H9 (cell line): ENCODE data around the gene PRAME. TPM values are rescaled to one million over a fixed set of nuclear protein-coding genes. Genes with fewer than 3 reads are reported as not detected.

Experiments used
- DNase-seq: peaks from one replicate; pipeline ENCODE4 v3.0.0-alpha.2; 2017
- H2AFZ ChIP-seq: one replicate; pipeline ENCODE4 v1.6.1; 2013; ENCODE audit warnings: mild to moderate bottlenecking, low read length, control low read depth, moderate library complexity
- H2AK5ac ChIP-seq: 2 replicates; pipeline ENCODE4 v1.6.1; 2013; ENCODE audit warnings: low read length, control low read depth, mixed read lengths; ENCODE audit not compliant: insufficient read length
- H2BK120ac ChIP-seq: one replicate; pipeline ENCODE4 v1.6.1; 2013; ENCODE audit warnings: low read depth, mild to moderate bottlenecking, low read length, control low read depth, inconsistent platforms; ENCODE audit not compliant: poor library complexity, severe bottlenecking
- H2BK12ac ChIP-seq: 2 replicates; pipeline ENCODE4 v1.6.1; 2013; ENCODE audit warnings: low read length, control low read depth, mixed read lengths, low read depth; ENCODE audit not compliant: insufficient read length
- H2BK15ac ChIP-seq: 2 replicates; pipeline ENCODE4 v1.6.1; 2013; ENCODE audit warnings: low read depth, low read length, control low read depth
- H2BK20ac ChIP-seq: one replicate; pipeline ENCODE4 v1.6.1; 2013; ENCODE audit warnings: low read depth, mild to moderate bottlenecking, low read length, control low read depth, inconsistent platforms; ENCODE audit not compliant: poor library complexity, severe bottlenecking
- H2BK5ac ChIP-seq: 2 replicates; pipeline ENCODE4 v1.6.1; 2013; ENCODE audit warnings: low read length, control low read depth, mixed read lengths; ENCODE audit not compliant: insufficient read length
- H3K14ac ChIP-seq: 2 replicates; pipeline ENCODE4 v1.6.1; 2013; ENCODE audit warnings: low read length, control low read depth; ENCODE audit not compliant: insufficient read depth
- H3K18ac ChIP-seq: 2 replicates; pipeline ENCODE4 v1.6.1; 2013; ENCODE audit warnings: low read depth, mild to moderate bottlenecking, mixed read lengths, low read length, control low read depth; ENCODE audit not compliant: insufficient read length
- H3K23ac ChIP-seq: 2 replicates; pipeline ENCODE4 v1.6.1; 2013; ENCODE audit warnings: low read length, control low read depth, mixed read lengths, low read depth; ENCODE audit not compliant: insufficient read length
- H3K23me2 ChIP-seq: 2 replicates; pipeline ENCODE4 v1.6.1; 2013; ENCODE audit warnings: low read depth, mild to moderate bottlenecking, mixed read lengths, low read length, control low read depth; ENCODE audit not compliant: insufficient read length, poor library complexity, severe bottlenecking
- H3K27ac ChIP-seq: 2 replicates; pipeline ENCODE4 v1.5.1; 2013; ENCODE audit warnings: low read length, control low read depth, mixed read lengths, low read depth; ENCODE audit not compliant: insufficient read length
- H3K27me3 ChIP-seq: 2 replicates; pipeline ENCODE4 v1.6.1; 2013; ENCODE audit warnings: low read length, control low read depth, inconsistent platforms; ENCODE audit not compliant: insufficient read depth
- H3K4ac ChIP-seq: 2 replicates; pipeline ENCODE4 v1.6.1; 2013; ENCODE audit warnings: low read depth, mild to moderate bottlenecking, control low read depth, inconsistent platforms, low read length, moderate library complexity
- H3K4me1 ChIP-seq: 2 replicates; pipeline ENCODE4 v1.6.1; 2013; ENCODE audit warnings: low read length, control low read depth, inconsistent platforms; ENCODE audit not compliant: insufficient read depth
- H3K4me2 ChIP-seq: 2 replicates; pipeline ENCODE4 v1.6.1; 2013; ENCODE audit warnings: low read length, control low read depth, mixed read lengths; ENCODE audit not compliant: insufficient read length, insufficient read depth
- H3K56ac ChIP-seq: 2 replicates; pipeline ENCODE4 v1.6.1; 2013; ENCODE audit warnings: low read depth, mild to moderate bottlenecking, mixed read lengths, low read length, control low read depth; ENCODE audit not compliant: insufficient read length
- H3K79me1 ChIP-seq: 2 replicates; pipeline ENCODE4 v1.6.1; 2013; ENCODE audit warnings: low read depth, mild to moderate bottlenecking, moderate library complexity, low read length, control low read depth, inconsistent platforms; ENCODE audit not compliant: insufficient read depth, poor library complexity, severe bottlenecking
- H3K79me2 ChIP-seq: 2 replicates; pipeline ENCODE4 v1.6.1; 2013; ENCODE audit warnings: low read length, control low read depth, inconsistent platforms; ENCODE audit not compliant: insufficient read depth
- H3K9ac ChIP-seq: 2 replicates; pipeline ENCODE4 v1.6.1; 2013; ENCODE audit warnings: low read length, control low read depth, mixed read lengths; ENCODE audit not compliant: insufficient read length; ENCODE audit errors: extremely low read depth
- H3K9me3 ChIP-seq: one replicate; pipeline ENCODE4 v1.6.1; 2013; ENCODE audit warnings: low read depth, low read length, inconsistent platforms; ENCODE audit not compliant: control insufficient read depth
- H3T11ph ChIP-seq: one replicate; pipeline ENCODE4 v1.6.1; 2013; ENCODE audit warnings: mild to moderate bottlenecking, low read length, control low read depth, inconsistent platforms
- H4K20me1 ChIP-seq: one replicate; pipeline ENCODE4 v1.6.1; 2013; ENCODE audit not compliant: control insufficient read depth, insufficient read length, insufficient read depth
- H4K5ac ChIP-seq: 2 replicates; pipeline ENCODE4 v1.6.1; 2013; ENCODE audit warnings: low read depth, mild to moderate bottlenecking, mixed read lengths, low read length, control low read depth; ENCODE audit not compliant: insufficient read length
- H4K8ac ChIP-seq: replicated peaks from 2 replicates; pipeline ENCODE4 v1.6.1; 2013; ENCODE audit warnings: low read length, control low read depth, mixed read lengths, low read depth; ENCODE audit not compliant: insufficient read length
- H4K91ac ChIP-seq: 2 replicates; pipeline ENCODE4 v1.6.1; 2013; ENCODE audit warnings: low read depth, mild to moderate bottlenecking, moderate library complexity, mixed read lengths, low read length, control low read depth; ENCODE audit not compliant: insufficient read length
- H3K27ac Mint-ChIP-seq, 3 experiments: 2 replicates in 2 of 3; 3 replicates in 1 of 3; pipeline ENCODE4 v1.8.0; 2020 to 2021; ENCODE audit warnings: mixed read lengths in 3 of 3, mild to moderate bottlenecking in 1 of 3, moderate library complexity in 1 of 3
- H3K27me3 Mint-ChIP-seq: 2 replicates; pipeline ENCODE4 v1.8.0; 2021; ENCODE audit warnings: low read depth, mild to moderate bottlenecking, moderate library complexity, mixed read lengths
- H3K36me3 Mint-ChIP-seq, 3 experiments: 2 replicates in 2 of 3; 3 replicates in 1 of 3; pipeline ENCODE4 v1.8.0; 2020 to 2021; ENCODE audit warnings: low read depth in 3 of 3, mixed read lengths in 3 of 3; ENCODE audit not compliant: insufficient read depth in 1 of 3
- H3K4me1 Mint-ChIP-seq, 2 experiments: 2 replicates each; pipeline ENCODE4 v1.8.0; 2020; ENCODE audit warnings: mixed read lengths in 2 of 2
- H3K4me3 Mint-ChIP-seq, 2 experiments: 2 replicates in 1 of 2; 3 replicates in 1 of 2; pipeline ENCODE4 v1.8.0; 2020 to 2021; ENCODE audit warnings: mild to moderate bottlenecking in 2 of 2, mixed read lengths in 2 of 2, moderate library complexity in 1 of 2
- H3K9me3 Mint-ChIP-seq, 2 experiments: 2 replicates in 1 of 2; 3 replicates in 1 of 2; pipeline ENCODE4 v1.8.0; 2020; ENCODE audit warnings: mild to moderate bottlenecking in 2 of 2, mixed read lengths in 2 of 2, moderate library complexity in 1 of 2
- WGBS: extraction: QIAGEN DNeasy Blood & Tissue Kit; methylation state at CpG from one replicate; pipeline ENCODE4 v1.1.7; 2013; ENCODE audit warnings: missing lambda C conversion rate, low lambda C conversion rate, mixed read lengths; ENCODE audit not compliant: insufficient read length; ENCODE audit errors: extremely low coverage; 5-methylcytosine and 5-hydroxymethylcytosine counted together
- total RNA-seq: library from RNA; stranded (reverse); gene quantifications from 2 replicates; pipeline ENCODE4 v1.2.1, GENCODE V29; 2021
- TF ChIP-seq, protein P1 (sequence below): fragments of 200-600 bp; sonication (generic); conservative IDR thresholded peaks from 3 replicates; pipeline ENCODE4 v1.8.0; 2021; ENCODE audit warnings: antibody characterized with exemption, mild to moderate bottlenecking

The PRAME gene
- total RNA-seq, 1 experiment from 2014 or later = 0.31 TPM

GRCh38 chr22:22591348-22592299, 32.6 kb upstream of the PRAME start:
- Histone ChIP-seq H3K27me3 (peaks cover 30% of the 10 kb centered on the region; the same call in 1 of the 2 replicates), H3K18ac (no peak overlapping the region), H2BK12ac (no peak overlapping the region), H3K9ac (no peak overlapping the region), H3K56ac (no peak overlapping the region), H3K79me2 (no peaks in the 10 kb centered on the region), H2BK20ac (no peak overlapping the region), H4K91ac (no peak overlapping the region), H2BK5ac (no peak overlapping the region), H3K27ac (no peak overlapping the region), H2BK15ac (no peak overlapping the region), H3K23ac (no peak overlapping the region), H3K4me2 (no peak overlapping the region), H3K4me1 (no peaks in the 10 kb centered on the region), H3K4ac (no peak overlapping the region), H3T11ph (no peak overlapping the region), H3K9me3 (no peaks in the 10 kb centered on the region), H3K14ac (no peak overlapping the region), H2AFZ (no peak overlapping the region), H2AK5ac (no peak overlapping the region), H3K79me1 (no peaks in the 10 kb centered on the region), H2BK120ac (no peak overlapping the region), H4K8ac (no peak overlapping the region), H3K23me2 (no peaks in the 10 kb centered on the region), H4K20me1 (no peaks in the 10 kb centered on the region), H4K5ac (no peak overlapping the region)
- Mint-ChIP-seq H3K4me3 (no peak overlapping the region), H3K27ac (no peak overlapping the region), H3K36me3 (no peaks in the 10 kb centered on the region), H3K9me3 (no peaks in the 10 kb centered on the region; a peak in 1 of 5 replicates), H3K4me1 (no peaks in the 10 kb centered on the region), H3K27me3 (peaks cover 100% of the 10 kb centered on the region)
- TF ChIP-seq, protein P1, sequence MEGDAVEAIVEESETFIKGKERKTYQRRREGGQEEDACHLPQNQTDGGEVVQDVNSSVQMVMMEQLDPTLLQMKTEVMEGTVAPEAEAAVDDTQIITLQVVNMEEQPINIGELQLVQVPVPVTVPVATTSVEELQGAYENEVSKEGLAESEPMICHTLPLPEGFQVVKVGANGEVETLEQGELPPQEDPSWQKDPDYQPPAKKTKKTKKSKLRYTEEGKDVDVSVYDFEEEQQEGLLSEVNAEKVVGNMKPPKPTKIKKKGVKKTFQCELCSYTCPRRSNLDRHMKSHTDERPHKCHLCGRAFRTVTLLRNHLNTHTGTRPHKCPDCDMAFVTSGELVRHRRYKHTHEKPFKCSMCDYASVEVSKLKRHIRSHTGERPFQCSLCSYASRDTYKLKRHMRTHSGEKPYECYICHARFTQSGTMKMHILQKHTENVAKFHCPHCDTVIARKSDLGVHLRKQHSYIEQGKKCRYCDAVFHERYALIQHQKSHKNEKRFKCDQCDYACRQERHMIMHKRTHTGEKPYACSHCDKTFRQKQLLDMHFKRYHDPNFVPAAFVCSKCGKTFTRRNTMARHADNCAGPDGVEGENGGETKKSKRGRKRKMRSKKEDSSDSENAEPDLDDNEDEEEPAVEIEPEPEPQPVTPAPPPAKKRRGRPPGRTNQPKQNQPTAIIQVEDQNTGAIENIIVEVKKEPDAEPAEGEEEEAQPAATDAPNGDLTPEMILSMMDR = no peak; the same call in 2 of the 3 replicates
- no peak for DNase-seq
- WGBS = no CpG with 5 or more reads among the region's 8 CpGs
